Esophagus squamous epithelium (tissue), 4 donors: ENCODE measurements around the gene MAPK8IP3.

Source experiments
- POLR2A ChIP-seq, 4 donors: fragments of 450-650 bp; IDR thresholded peaks; one replicate each; pipeline ENCODE4 v1.6.1; 2017; ENCODE audit warnings: antibody characterized with exemption in 4 of 4, mild to moderate bottlenecking in 4 of 4, moderate library complexity in 3 of 4
- TF ChIP-seq, protein P1 (sequence below), 6 experiments: fragments of 450-650 bp in 4 of 6; fragments of 200-600 bp in 2 of 6; sonication (generic) in 2 of 6; IDR thresholded peaks; one replicate each; pipeline ENCODE4 v1.5.1; 2016 to 2019; ENCODE audit warnings: antibody characterized with exemption in 6 of 6, mild to moderate bottlenecking in 4 of 6, moderate library complexity in 4 of 6

GRCh38 chr16:1726661-1727502 is 20.9 kb downstream of the MAPK8IP3 start:
- TF ChIP-seq, protein P1, sequence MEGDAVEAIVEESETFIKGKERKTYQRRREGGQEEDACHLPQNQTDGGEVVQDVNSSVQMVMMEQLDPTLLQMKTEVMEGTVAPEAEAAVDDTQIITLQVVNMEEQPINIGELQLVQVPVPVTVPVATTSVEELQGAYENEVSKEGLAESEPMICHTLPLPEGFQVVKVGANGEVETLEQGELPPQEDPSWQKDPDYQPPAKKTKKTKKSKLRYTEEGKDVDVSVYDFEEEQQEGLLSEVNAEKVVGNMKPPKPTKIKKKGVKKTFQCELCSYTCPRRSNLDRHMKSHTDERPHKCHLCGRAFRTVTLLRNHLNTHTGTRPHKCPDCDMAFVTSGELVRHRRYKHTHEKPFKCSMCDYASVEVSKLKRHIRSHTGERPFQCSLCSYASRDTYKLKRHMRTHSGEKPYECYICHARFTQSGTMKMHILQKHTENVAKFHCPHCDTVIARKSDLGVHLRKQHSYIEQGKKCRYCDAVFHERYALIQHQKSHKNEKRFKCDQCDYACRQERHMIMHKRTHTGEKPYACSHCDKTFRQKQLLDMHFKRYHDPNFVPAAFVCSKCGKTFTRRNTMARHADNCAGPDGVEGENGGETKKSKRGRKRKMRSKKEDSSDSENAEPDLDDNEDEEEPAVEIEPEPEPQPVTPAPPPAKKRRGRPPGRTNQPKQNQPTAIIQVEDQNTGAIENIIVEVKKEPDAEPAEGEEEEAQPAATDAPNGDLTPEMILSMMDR (IDR thresholded peaks at IDR 0.05): no peak
- no peak for TF ChIP-seq POLR2A (IDR thresholded peaks at IDR 0.05)
